Endodermal cell (in vitro differentiated cells): ENCODE results near the gene BRD8. TPM values are rescaled to one million over a fixed set of nuclear protein-coding genes. Genes with fewer than 3 reads are reported as not detected.

Source experiments
- DNase-seq: peaks from one replicate; pipeline ENCODE4 v3.0.0-alpha.2; 2017
- H3K27ac ChIP-seq: 2 replicates; pipeline ENCODE4 v1.5.1; 2013; ENCODE audit warnings: mild to moderate bottlenecking, low read depth, low read length, moderate library complexity
- H3K27me3 ChIP-seq: 2 replicates; pipeline ENCODE4 v1.6.1; 2013; ENCODE audit warnings: mild to moderate bottlenecking, low read length, moderate library complexity; ENCODE audit not compliant: insufficient read depth, control insufficient read depth, poor library complexity, severe bottlenecking
- H3K36me3 ChIP-seq: 2 replicates; pipeline ENCODE4 v1.7.0; 2013; ENCODE audit warnings: mild to moderate bottlenecking, low read length, moderate library complexity; ENCODE audit not compliant: control insufficient read depth, insufficient read depth
- H3K4me1 ChIP-seq: one replicate; pipeline ENCODE4 v1.7.0; 2013; ENCODE audit warnings: low read length; ENCODE audit not compliant: control insufficient read depth, insufficient read depth
- H3K4me3 ChIP-seq: 2 replicates; pipeline ENCODE4 v1.5.1; 2013; ENCODE audit warnings: mild to moderate bottlenecking, low read length, moderate library complexity
- H3K9ac ChIP-seq: 2 replicates; pipeline ENCODE4 v1.6.1; 2013; ENCODE audit warnings: mild to moderate bottlenecking, low read length, moderate library complexity; ENCODE audit not compliant: poor library complexity, severe bottlenecking; ENCODE audit errors: extremely low read depth
- H3K9me3 ChIP-seq: 2 replicates; pipeline ENCODE4 v1.6.1; 2013; ENCODE audit warnings: mild to moderate bottlenecking, low read length, moderate library complexity; ENCODE audit not compliant: control insufficient read depth
- H3K27ac Mint-ChIP-seq: 2 replicates; pipeline ENCODE4 v1.8.0; 2020; ENCODE audit warnings: mixed read lengths
- H3K27me3 Mint-ChIP-seq: 2 replicates; pipeline ENCODE4 v1.8.0; 2021; ENCODE audit warnings: mild to moderate bottlenecking, mixed read lengths; ENCODE audit not compliant: insufficient read depth
- H3K36me3 Mint-ChIP-seq: 2 replicates; pipeline ENCODE4 v1.8.0; 2020; ENCODE audit warnings: low read depth, mixed read lengths
- H3K4me1 Mint-ChIP-seq: 2 replicates; pipeline ENCODE4 v1.8.0; 2020; ENCODE audit warnings: mixed read lengths
- H3K4me3 Mint-ChIP-seq: 2 replicates; pipeline ENCODE4 v1.8.0; 2020; ENCODE audit warnings: mild to moderate bottlenecking, moderate library complexity, mixed read lengths
- H3K9me3 Mint-ChIP-seq: 2 replicates; pipeline ENCODE4 v1.8.0; 2020; ENCODE audit warnings: mild to moderate bottlenecking, mixed read lengths
- WGBS, 2 experiments: methylation state at CpG; one replicate each; pipeline versions ENCODE4 v1.1.5 to v1.1.7; 2013; ENCODE audit warnings: missing lambda C conversion rate in 2 of 2, mixed read lengths in 1 of 2; ENCODE audit not compliant: insufficient coverage in 1 of 2, insufficient read length in 1 of 2; 5-methylcytosine and 5-hydroxymethylcytosine counted together
- total RNA-seq, 2 donors: library from RNA; stranded (reverse); fragmentation: NEBNext Ultra II Directional in 1 of 2; extraction: Animal tissue kit (Norgen Biotek cat#: 25700) in 1 of 2; gene quantifications; 2 replicates in 1 of 2; 3 replicates in 1 of 2; pipeline ENCODE4 v1.2.1, GENCODE V29; 2021
- TF ChIP-seq, protein P1 (sequence below): fragments of 200-600 bp; sonication (generic); conservative IDR thresholded peaks from 2 replicates; pipeline ENCODE4 v1.5.0; 2021; ENCODE audit warnings: antibody characterized with exemption, mild to moderate bottlenecking

The BRD8 gene
- total RNA-seq, 2 donors from 2014 or later, result 120 to 122 TPM

GRCh38 chr5:138179277-138179857, 937 bp upstream of the BRD8 start:
- peak overlapping the region; percentile 98 for H3K4me3 ChIP-seq
- Mint-ChIP-seq H3K4me1 (peaks cover 13% of the 10 kb centered on the region), H3K4me3 (no peak overlapping the region), H3K27ac (no peak overlapping the region), H3K27me3 (no peaks in the 10 kb centered on the region), H3K9me3 (no peaks in the 10 kb centered on the region), H3K36me3 (peaks cover 52% of the 10 kb centered on the region)
- H3K4me1 ChIP-seq, result no peaks in the 10 kb centered on the region
- H3K9ac ChIP-seq, result peak overlapping the region; percentile 96
- peak; percentile 61 for DNase-seq
- peak overlapping the region; percentile 96 for H3K27ac ChIP-seq
- H3K9me3 ChIP-seq, result no peaks in the 10 kb centered on the region
- 0 to 1% methylated on average over 16 to 23 of the region's 23 CpGs for WGBS, 2 experiments
- TF ChIP-seq, protein P1, sequence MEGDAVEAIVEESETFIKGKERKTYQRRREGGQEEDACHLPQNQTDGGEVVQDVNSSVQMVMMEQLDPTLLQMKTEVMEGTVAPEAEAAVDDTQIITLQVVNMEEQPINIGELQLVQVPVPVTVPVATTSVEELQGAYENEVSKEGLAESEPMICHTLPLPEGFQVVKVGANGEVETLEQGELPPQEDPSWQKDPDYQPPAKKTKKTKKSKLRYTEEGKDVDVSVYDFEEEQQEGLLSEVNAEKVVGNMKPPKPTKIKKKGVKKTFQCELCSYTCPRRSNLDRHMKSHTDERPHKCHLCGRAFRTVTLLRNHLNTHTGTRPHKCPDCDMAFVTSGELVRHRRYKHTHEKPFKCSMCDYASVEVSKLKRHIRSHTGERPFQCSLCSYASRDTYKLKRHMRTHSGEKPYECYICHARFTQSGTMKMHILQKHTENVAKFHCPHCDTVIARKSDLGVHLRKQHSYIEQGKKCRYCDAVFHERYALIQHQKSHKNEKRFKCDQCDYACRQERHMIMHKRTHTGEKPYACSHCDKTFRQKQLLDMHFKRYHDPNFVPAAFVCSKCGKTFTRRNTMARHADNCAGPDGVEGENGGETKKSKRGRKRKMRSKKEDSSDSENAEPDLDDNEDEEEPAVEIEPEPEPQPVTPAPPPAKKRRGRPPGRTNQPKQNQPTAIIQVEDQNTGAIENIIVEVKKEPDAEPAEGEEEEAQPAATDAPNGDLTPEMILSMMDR, result no peak
- H3K27me3 ChIP-seq, result no peaks in the 10 kb centered on the region
- H3K36me3 ChIP-seq, result peaks cover 58% of the 10 kb centered on the region

DNA sequence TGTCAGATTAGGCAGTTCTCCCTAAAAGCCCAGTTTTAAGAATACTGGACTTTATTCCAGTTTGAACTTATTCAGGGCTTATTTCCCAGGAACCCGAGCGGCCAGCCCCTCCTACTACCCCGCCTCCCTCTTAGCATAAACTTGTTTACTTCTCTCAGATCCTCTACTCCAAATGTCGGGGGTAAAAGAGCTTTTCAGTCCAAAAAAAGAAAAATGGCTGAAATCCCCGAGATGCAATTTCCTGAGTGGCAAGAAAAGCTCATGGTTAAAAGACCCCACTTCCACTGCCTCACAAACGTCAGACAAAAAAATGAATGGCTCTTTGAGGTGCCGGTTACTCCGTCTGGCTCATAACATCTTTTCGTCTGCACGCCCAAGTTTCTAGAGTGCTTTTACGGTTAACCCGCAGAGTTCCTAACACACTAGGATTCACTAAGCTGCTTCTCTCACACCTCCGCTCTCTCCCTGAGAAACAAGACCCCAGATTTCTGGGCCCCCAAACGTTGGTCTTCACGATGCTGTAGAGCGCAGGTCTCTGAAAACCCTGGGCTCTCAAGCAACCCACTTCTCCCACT, 402 bp downstream of the BRD8 start:
- peaks cover 47% of the 10 kb centered on the region for H3K36me3 Mint-ChIP-seq
- TF ChIP-seq, protein P1, result no peak
- no peak overlapping the region for H3K27ac Mint-ChIP-seq

GRCh38 chr5:138170299-138170698, 8.1 kb downstream of the BRD8 start:
- H3K36me3 Mint-ChIP-seq, result peaks cover 84% of the 10 kb centered on the region
- H3K4me3 Mint-ChIP-seq, result no peak overlapping the region
- Histone ChIP-seq H3K4me1 (no peaks in the 10 kb centered on the region), H3K36me3 (peaks cover 98% of the 10 kb centered on the region), H3K27ac (no peak overlapping the region), H3K9ac (no peak overlapping the region), H3K27me3 (no peaks in the 10 kb centered on the region), H3K9me3 (no peaks in the 10 kb centered on the region), H3K4me3 (no peak overlapping the region)
- no peak overlapping the region for H3K27ac Mint-ChIP-seq
- no peak for DNase-seq
- no peaks in the 10 kb centered on the region for H3K9me3 Mint-ChIP-seq
- H3K27me3 Mint-ChIP-seq, result no peaks in the 10 kb centered on the region
- TF ChIP-seq, protein P1, result no peak
- no peaks in the 10 kb centered on the region for H3K4me1 Mint-ChIP-seq

More for the DNA sequence above, 402 bp downstream of the BRD8 start:
- peak overlapping the region; percentile 96 for H3K9ac ChIP-seq
- Mint-ChIP-seq H3K4me1 (peaks cover 13% of the 10 kb centered on the region), H3K9me3 (no peaks in the 10 kb centered on the region), H3K27me3 (no peaks in the 10 kb centered on the region), H3K4me3 (no peak overlapping the region)
- no peaks in the 10 kb centered on the region for H3K9me3 ChIP-seq
- DNase-seq, result peak; percentile 64
- peak overlapping the region; percentile 96 for H3K27ac ChIP-seq
- 0% methylated on average over 10 to 16 of the region's 16 CpGs for WGBS, 2 experiments
- H3K27me3 ChIP-seq, result no peaks in the 10 kb centered on the region
- no peaks in the 10 kb centered on the region for H3K4me1 ChIP-seq
- peak overlapping the region; percentile 98 for H3K4me3 ChIP-seq
- H3K36me3 ChIP-seq, result peaks cover 58% of the 10 kb centered on the region
